A549 (cell line): ENCODE measurements around the gene TSPAN33. TPM values are rescaled to one million over a fixed set of nuclear protein-coding genes. Genes with fewer than 3 reads are reported as not detected.
A peak's percentile ranks its signal among the peaks of the same experiment; 100 is the strongest.

Experiments used
- ATAC-seq, 2 experiments: fragments of 200-7000 bp in 1 of 2; fragments of >200 bp in 1 of 2; cut with Nextera tagmentation in 1 of 2; cut with Tn5 transposase in 1 of 2; 3 replicates each; pipeline versions ENCODE4 v1.8.0 to v1.9.1; 2018 to 2020; ENCODE audit warnings: mild to moderate bottlenecking in 1 of 2, moderate library complexity in 1 of 2
- CTCF ChIA-PET: fragments of 300-600 bp; sonication (Branson Sonifier 250); formaldehyde crosslinking; extraction: SDS; loops from one replicate; lab custom pipeline; 2021; ENCODE audit warnings: antibody characterized with exemption, inconsistent platforms; lab: Yijun Ruan, JAX
- POLR2A ChIA-PET: fragments of 350-600 bp; formaldehyde crosslinking; extraction: SDS; loops from one replicate; lab custom pipeline; 2021; ENCODE audit warnings: antibody characterized with exemption, inconsistent platforms; lab: Yijun Ruan, JAX
- DNase-seq, 2 experiments: peaks; one replicate each; pipeline versions ENCODE4 v3.0.0 to v3.0.0-alpha.2; 2011 to 2016; ENCODE audit warnings: low read depth in 1 of 2, low spot score in 1 of 2
- FAIRE-seq: peaks from 2 replicates; lab custom pipeline; 2011; peaks lifted over from hg19 to GRCh38; lab: Jason Lieb, UNC
- H3K27ac ChIP-seq, 2 experiments: fragments of >200 bp; sonication (Bioruptor Twin); formaldehyde crosslinking; 3 replicates each; pipeline ENCODE4 v1.5.1; 2016 to 2017
- H3K4me1 ChIP-seq: fragments of >200 bp; sonication (Bioruptor Twin); formaldehyde crosslinking; 3 replicates; pipeline ENCODE4 v1.6.1; 2016
- H3K4me2 ChIP-seq: fragments of >200 bp; sonication (Bioruptor Twin); formaldehyde crosslinking; 3 replicates; pipeline ENCODE4 v1.6.1; 2016
- H3K4me3 ChIP-seq: fragments of >200 bp; sonication (Bioruptor Twin); formaldehyde crosslinking; 3 replicates; pipeline ENCODE4 v1.5.1; 2016
- H3K9me3 ChIP-seq: fragments of >200 bp; sonication (Bioruptor Twin); formaldehyde crosslinking; 3 replicates; pipeline ENCODE4 v1.6.1; 2016
- CBX2 ChIP-seq: fragments of 200-600 bp; sonication (generic); IDR thresholded peaks from 2 replicates; pipeline ENCODE4 v1.6.1; 2016; ENCODE audit warnings: low read depth, mild to moderate bottlenecking, borderline replicate concordance
- CTCF ChIP-seq: fragments of >200 bp; sonication (Bioruptor Twin); formaldehyde crosslinking; IDR thresholded peaks from 3 replicates; pipeline ENCODE4 v1.5.1; 2016
- EHF ChIP-seq: fragments of 250-450 bp; sonication (Bioruptor Pico); IDR thresholded peaks from 2 replicates; pipeline ENCODE4 v1.5.0; 2020; ENCODE audit warnings: mild to moderate bottlenecking
- ELK1 ChIP-seq: fragments of 150-350 bp; IDR thresholded peaks from 2 replicates; pipeline ENCODE4 v1.6.1; 2014; ENCODE audit warnings: low read depth, mild to moderate bottlenecking, low read length
- EP300 ChIP-seq, 2 experiments: fragments of >200 bp; sonication (Bioruptor Twin); formaldehyde crosslinking; IDR thresholded peaks; 2 replicates in 1 of 2; 3 replicates in 1 of 2; pipeline ENCODE4 v1.6.1; 2016 to 2017
- ESRRA ChIP-seq: fragments of 150-350 bp; IDR thresholded peaks from 2 replicates; pipeline ENCODE4 v1.6.1; 2014; ENCODE audit warnings: mild to moderate bottlenecking, low read length, borderline replicate concordance
- HOXB13 ChIP-seq: fragments of 250-450 bp; sonication (Bioruptor Pico); IDR thresholded peaks from 2 replicates; pipeline ENCODE4 v1.5.0; 2020; ENCODE audit warnings: low read depth, mild to moderate bottlenecking, moderate library complexity
- MAZ ChIP-seq: fragments of 150-350 bp; IDR thresholded peaks from 2 replicates; pipeline ENCODE4 v1.6.1; 2014; ENCODE audit warnings: antibody characterized with exemption, low read depth, low read length, borderline replicate concordance
- MYC ChIP-seq: IDR thresholded peaks from 2 replicates; pipeline ENCODE4 v1.6.1; 2012; ENCODE audit warnings: mild to moderate bottlenecking, inconsistent platforms, low read length, improper control_type of control experiment, borderline replicate concordance
- RARB ChIP-seq: fragments of 250-450 bp; sonication (Bioruptor Pico); IDR thresholded peaks from 2 replicates; pipeline ENCODE4 v1.8.0; 2021; ENCODE audit warnings: mild to moderate bottlenecking, moderate library complexity
- REST ChIP-seq: fragments of 200-600 bp; sonication (generic); IDR thresholded peaks from 2 replicates; pipeline ENCODE4 v1.6.1; 2016; ENCODE audit warnings: antibody characterized with exemption, mild to moderate bottlenecking, moderate library complexity
- TFCP2L1 ChIP-seq: fragments of 250-450 bp; sonication (Bioruptor Pico); IDR thresholded peaks from 2 replicates; pipeline ENCODE4 v1.5.0; 2021; ENCODE audit warnings: mild to moderate bottlenecking
- ZFP36 ChIP-seq: fragments of 450-650 bp; IDR thresholded peaks from 2 replicates; pipeline ENCODE4 v1.6.1; 2014; ENCODE audit warnings: borderline replicate concordance; ENCODE audit not compliant: partially characterized antibody
- ZSCAN20 ChIP-seq: fragments of 250-450 bp; sonication (Bioruptor Pico); IDR thresholded peaks from 2 replicates; pipeline ENCODE4 v1.8.0; 2022; ENCODE audit warnings: mild to moderate bottlenecking, moderate library complexity
- WGBS: methylation state at CpG from one replicate; pipeline ENCODE4 v1.1.6; 2017; ENCODE audit errors: missing lambda C conversion rate; 5-methylcytosine and 5-hydroxymethylcytosine counted together
- polyA plus RNA-seq, 4 experiments: library from polyadenylated mRNA; depleted of rRNA in 3 of 4; stranded (reverse); fragments of >200 nt; fragmentation: RNase III in 1 of 4; extraction: RNeasy Plus Mini Kit Qiagen cat#74134 plus additional on column Dnase treatment in 1 of 4; gene quantifications; 2 replicates in 3 of 4; 3 replicates in 1 of 4; pipeline ENCODE4 v1.2.3, GENCODE V29; 2011 to 2017

TSPAN33 gene
- polyA plus RNA-seq, 2 of the 4 experiments (the other 2 are of a cell fraction): 5.0 to 9.1 TPM

- TF ChIP-seq TFCP2L1 (CRISPR knock-in tag): no peak
- no peak for TF ChIP-seq RARB (CRISPR knock-in tag)
Measured at GRCh38 chr7:129103561-129104324, 40.8 kb upstream of the TSPAN33 start (continued).

GRCh38 chr7:129108581-129108980 is 35.9 kb upstream of the TSPAN33 start:
- DNase-seq: peak in 1 of 2 experiments; percentile 28
- ATAC-seq: peak; percentile 19 to 28; a peak in 3 of 6 replicates
- POLR2A ChIA-PET: no interaction called here

More at GRCh38 chr7:129108581-129108980, 35.9 kb upstream of the TSPAN33 start:
- TF ChIP-seq CTCF (no peak), ZSCAN20 (no peak), EHF (CRISPR knock-in tag) (no peak), CBX2 (no peak), MAZ (no peak), ESRRA (no peak), RARB (CRISPR knock-in tag) (no peak), MYC (no peak), ZFP36 (no peak), REST (no peak), EP300 (IDR thresholded peaks at IDR 0.05) (no peak), ELK1 (no peak), HOXB13 (CRISPR knock-in tag) (no peak)
- TF ChIP-seq, all 56 proteins: peak for 0
- Histone ChIP-seq H3K4me3 (no peak overlapping the region), H3K9me3 (no peaks in the 10 kb centered on the region), H3K4me2 (no peak overlapping the region), H3K4me1 (peaks cover 9% of the 10 kb centered on the region), H3K27ac (no peak overlapping the region)
- no peak for FAIRE-seq
- 75% methylated on average over 4 of the region's 4 CpGs for WGBS
- CTCF ChIA-PET: no interaction called here
